WERI-Rb-1 (cell line): Measurements from ENCODE around the gene SYNPO.

Source experiments
- DNase-seq: peaks from one replicate; pipeline ENCODE4 v3.0.0-alpha.2; 2020
- H3K27ac ChIP-seq: fragments of 250-450 bp; sonication (Bioruptor Pico); 2 replicates; pipeline ENCODE4 v1.5.1; 2020; ENCODE audit warnings: mild to moderate bottlenecking, moderate library complexity
- H3K27me3 ChIP-seq: fragments of 250-450 bp; sonication (Bioruptor Pico); 2 replicates; pipeline ENCODE4 v1.5.1; 2021; ENCODE audit warnings: mild to moderate bottlenecking, low read depth, moderate library complexity; ENCODE audit not compliant: insufficient read depth, severe bottlenecking
- H3K36me3 ChIP-seq: fragments of 250-450 bp; sonication (Bioruptor Pico); 2 replicates; pipeline ENCODE4 v1.5.1; 2020; ENCODE audit warnings: mild to moderate bottlenecking, moderate library complexity
- H3K4me3 ChIP-seq: 2 replicates; pipeline ENCODE4 v1.5.1; 2011; ENCODE audit warnings: low read depth, mild to moderate bottlenecking, control low read depth, low read length
- H3K9me3 ChIP-seq: fragments of 250-450 bp; sonication (Bioruptor Pico); 2 replicates; pipeline ENCODE4 v1.5.1; 2021; ENCODE audit warnings: mild to moderate bottlenecking, moderate library complexity; ENCODE audit not compliant: severe bottlenecking
- CTCF ChIP-seq: IDR thresholded peaks from 2 replicates; pipeline ENCODE4 v1.5.1; 2011; ENCODE audit warnings: low read depth, mild to moderate bottlenecking, control low read depth, inconsistent platforms, low read length

Gene SYNPO

GRCh38 chr5:150632305-150633160 is 7.9 kb upstream of the SYNPO start:
- H3K9me3 ChIP-seq: no peaks in the 10 kb centered on the region
- H3K4me3 ChIP-seq: no peak overlapping the region
- no peak for DNase-seq
- H3K27me3 ChIP-seq: no peaks in the 10 kb centered on the region
- TF ChIP-seq CTCF: no peak
- no peaks in the 10 kb centered on the region for H3K36me3 ChIP-seq
- H3K27ac ChIP-seq: no peak overlapping the region

GRCh38 chr5:150633429-150633828 is 7.0 kb upstream of the SYNPO start:
- Histone ChIP-seq H3K4me3 (no peak overlapping the region), H3K36me3 (no peaks in the 10 kb centered on the region), H3K27ac (no peak overlapping the region), H3K9me3 (no peaks in the 10 kb centered on the region), H3K27me3 (no peaks in the 10 kb centered on the region)
- DNase-seq: no peak
- TF ChIP-seq CTCF: no peak

GRCh38 chr5:150636391-150637244 is 3.8 kb upstream of the SYNPO start:
- Histone ChIP-seq H3K36me3 (no peaks in the 10 kb centered on the region), H3K27me3 (no peaks in the 10 kb centered on the region), H3K27ac (no peak overlapping the region), H3K4me3 (no peak overlapping the region), H3K9me3 (no peaks in the 10 kb centered on the region)
- DNase-seq: no peak
- no peak for TF ChIP-seq CTCF

- H3K36me3 ChIP-seq: no peaks in the 10 kb centered on the region
- H3K27me3 ChIP-seq: no peaks in the 10 kb centered on the region
- no peak for DNase-seq
- no peak overlapping the region for H3K27ac ChIP-seq
- H3K4me3 ChIP-seq: no peak overlapping the region
- TF ChIP-seq CTCF: no peak
- no peaks in the 10 kb centered on the region for H3K9me3 ChIP-seq
Observed at GRCh38 chr5:150637245-150638052, 3.0 kb upstream of the SYNPO start.

GRCh38 chr5:150638053-150638444 is 2.4 kb upstream of the SYNPO start:
- no peak for DNase-seq
- H3K4me3 ChIP-seq: no peak overlapping the region
- no peak for TF ChIP-seq CTCF

More at GRCh38 chr5:150638053-150638444, 2.4 kb upstream of the SYNPO start:
- H3K27ac ChIP-seq: no peak overlapping the region
- H3K9me3 ChIP-seq: no peaks in the 10 kb centered on the region
- H3K36me3 ChIP-seq: no peaks in the 10 kb centered on the region
- H3K27me3 ChIP-seq: no peaks in the 10 kb centered on the region
